Activated T-helper 1 cell treated with anti-CD3 and anti-CD28 coated beads, Interleukin-2, amount 50 U/mL, for 16 hours (primary cell): ENCODE results near the gene TMC6.
A peak's percentile ranks its signal among the peaks of the same experiment; 100 is the strongest.

ENCODE experiments used
- DNase-seq, 2 donors: peaks; one replicate each; pipeline ENCODE4 v3.0.0-alpha.2; 2020; ENCODE audit warnings: low read depth in 1 of 2, low spot score in 1 of 2

Gene TMC6

DNA sequence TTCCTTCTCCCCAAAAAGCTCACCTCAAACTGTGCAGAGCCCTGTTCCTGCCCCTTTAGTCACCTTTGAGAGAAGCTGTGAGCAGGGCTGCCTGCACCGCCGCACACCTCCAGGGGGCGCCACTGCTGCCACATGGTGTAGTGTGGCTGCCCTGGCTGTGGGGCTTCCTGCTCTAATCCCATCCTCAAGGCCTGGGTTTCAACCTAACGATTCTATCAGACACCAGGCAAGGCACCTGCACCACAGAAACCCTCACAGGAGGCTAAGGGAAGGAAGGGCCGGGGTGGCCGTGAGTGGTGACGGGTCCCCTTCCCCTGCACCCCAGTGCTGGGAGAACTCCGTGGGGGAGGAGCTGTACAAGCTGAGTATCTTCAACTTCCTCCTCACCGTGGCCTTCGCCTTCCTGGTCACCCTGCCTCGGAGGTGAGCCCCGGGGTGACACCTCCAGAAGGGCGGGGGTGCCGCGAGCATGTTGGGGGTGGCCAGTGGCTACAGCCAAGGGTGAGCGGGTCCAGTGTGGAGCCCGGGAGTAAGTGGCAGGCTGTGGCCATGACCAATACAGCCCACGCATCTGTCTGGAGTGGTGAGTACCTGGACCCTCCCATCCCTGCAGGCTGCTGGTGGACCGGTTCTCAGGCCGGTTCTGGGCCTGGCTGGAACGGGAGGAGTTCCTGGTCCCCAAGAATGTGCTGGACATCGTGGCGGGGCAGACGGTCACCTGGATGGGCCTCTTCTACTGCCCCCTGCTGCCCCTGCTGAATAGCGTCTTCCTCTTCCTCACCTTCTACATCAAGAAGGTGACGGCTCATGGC lies 9.0 kb upstream of the TMC6 start:
- no peak for DNase-seq

DNA sequence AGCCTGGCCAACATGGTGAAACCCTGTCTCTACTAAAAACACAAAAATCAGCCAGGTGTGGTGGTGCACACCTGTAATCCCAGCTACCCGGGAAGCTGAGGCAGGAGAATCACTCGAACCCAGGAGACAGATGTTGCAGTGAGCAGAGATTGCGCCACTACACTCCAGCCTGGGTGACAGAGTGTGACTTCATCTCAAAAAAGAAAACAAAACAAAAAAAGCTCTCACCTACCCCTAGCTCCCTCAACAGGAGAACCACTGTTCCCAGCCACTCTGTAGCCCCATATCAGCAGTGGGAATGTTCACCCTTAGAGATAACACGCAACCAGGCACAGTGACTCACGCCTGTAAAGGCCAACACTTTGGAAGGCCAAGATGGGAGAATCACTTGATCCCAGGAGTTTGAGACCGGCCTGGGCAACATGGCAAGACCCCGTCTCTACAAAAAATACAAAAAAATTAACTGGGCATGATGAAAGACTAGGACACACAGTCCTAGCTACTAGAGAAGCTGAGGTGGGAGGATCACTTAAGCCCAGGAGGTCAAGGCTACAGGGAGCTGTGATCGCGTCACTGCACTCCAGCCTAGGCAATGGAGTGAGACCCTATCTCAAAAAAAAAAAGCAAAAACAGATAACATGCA lies 7.4 kb upstream of the TMC6 start:
- DNase-seq, result no peak

DNA sequence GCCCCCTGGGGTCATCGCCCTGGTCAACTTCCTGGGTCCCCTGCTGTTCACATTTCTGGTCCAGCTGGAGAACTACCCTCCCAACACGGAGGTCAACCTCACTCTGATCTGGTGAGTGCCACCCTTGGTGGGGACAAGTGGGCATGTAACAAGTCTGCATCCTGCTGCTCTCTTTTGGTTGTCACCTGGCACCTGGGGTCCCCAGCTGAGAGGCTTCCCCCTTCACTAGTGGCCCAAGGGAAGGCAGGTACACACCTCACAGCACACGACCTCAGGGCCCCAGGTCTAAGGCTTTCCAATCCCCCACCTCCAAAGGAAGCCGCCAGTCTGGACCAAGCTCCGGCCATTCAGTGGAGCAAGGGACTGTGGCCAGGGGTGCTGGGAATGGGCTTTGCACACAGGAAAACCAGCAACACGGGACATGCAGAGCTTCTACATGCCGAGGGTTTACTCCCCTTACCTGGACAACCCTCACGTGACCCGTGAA lies 6.4 kb upstream of the TMC6 start:
- DNase-seq, result no peak

DNA sequence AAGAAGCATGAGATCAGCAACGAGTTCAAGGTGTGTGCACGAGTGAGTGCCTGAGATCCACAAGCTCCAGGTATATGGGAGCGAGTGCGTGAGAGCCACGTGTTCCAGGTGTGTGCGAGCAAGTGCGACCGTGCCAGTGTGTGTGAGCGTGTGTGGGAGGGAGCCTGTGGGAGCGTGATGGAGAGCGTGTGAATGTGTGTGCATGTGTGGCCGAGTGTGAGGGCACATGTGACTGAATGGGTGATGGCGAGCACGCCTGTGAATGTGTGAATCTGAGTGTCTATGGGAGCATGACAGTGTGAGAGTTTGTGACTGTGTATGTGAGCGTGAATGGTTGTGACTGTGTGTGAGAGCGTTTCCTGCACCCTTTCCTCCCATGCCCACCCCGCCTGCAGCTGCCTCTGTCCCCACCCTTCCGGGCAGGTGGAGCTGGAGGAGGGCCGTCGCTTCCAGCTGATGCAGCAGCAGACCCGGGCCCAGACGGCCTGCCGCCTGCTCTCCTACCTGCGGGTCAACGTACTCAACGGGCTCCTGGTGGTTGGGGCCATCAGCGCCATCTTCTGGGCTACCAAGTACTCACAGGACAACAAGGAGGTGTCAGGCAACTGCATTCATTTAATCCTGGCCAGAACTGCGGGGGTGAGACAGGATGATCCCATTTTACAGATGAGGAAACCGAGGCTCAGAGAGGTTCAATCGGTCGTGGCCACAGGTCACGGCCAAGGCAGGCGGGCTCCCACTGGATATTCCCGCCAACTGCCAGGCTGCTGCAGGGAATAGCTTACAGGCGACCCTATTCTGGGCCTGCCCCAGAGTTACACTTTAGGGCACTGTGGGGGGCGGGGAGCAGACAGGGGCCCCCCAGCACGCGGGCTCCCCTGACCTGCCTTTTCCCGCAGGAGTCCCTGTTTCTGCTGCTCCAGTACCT lies 5.7 kb upstream of the TMC6 start:
- DNase-seq, result peak; percentile 54 to 58

DNA sequence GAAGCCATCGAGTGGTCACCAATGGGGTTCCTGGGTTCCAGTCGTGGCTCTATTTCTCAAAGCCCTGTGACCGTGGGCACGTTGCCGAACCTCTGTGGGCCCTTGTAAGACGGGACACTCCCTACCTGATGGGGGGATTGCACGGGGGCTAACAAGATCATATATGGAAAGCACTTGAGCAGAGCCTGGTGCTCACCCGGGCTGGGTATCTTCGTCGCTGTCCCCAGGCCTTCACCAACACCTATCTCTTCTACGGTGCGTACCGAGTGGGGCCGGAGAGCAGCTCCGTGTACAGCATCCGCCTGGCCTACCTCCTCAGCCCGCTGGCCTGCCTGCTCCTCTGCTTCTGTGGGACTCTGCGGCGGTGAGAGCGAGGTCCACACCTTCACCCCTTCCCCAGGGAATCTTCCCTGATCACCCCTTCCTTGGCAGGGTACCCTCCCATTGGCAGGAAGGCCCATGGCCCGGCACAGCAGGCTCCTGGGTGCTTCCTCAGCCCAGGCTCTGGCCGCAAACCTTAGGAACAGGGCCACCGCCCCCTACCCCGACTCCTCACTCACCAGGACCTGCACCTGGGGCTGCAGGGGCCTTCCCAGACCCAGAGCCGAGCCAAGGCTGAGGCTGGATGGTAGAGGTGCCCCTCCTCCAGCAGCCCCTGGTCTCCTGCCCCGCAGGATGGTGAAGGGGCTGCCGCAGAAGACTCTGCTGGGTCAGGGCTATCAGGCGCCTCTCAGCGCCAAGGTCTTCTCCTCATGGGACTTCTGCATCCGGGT lies 4.8 kb upstream of the TMC6 start:
- no peak for DNase-seq

DNA sequence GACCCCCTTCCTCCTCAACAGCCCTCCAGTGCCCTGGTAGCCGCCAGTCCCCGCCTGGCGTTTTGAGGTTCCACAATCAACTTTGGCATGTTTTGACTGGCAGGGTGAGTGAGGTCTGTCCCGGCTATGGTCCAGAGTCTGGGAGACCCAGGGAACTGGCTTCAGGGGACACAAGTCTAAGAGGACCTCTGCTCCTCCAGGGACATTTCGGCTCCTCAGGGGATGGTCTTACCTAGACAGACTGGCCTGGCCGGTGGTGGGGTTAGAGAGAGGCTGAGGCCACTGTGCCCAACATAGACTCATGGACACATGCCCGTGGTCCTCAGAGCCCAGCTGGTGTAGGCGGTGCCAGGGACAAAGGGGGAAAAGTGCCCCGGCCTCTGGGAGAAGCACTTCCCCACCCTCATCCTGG lies 4.2 kb upstream of the TMC6 start:
- DNase-seq, result no peak

DNA sequence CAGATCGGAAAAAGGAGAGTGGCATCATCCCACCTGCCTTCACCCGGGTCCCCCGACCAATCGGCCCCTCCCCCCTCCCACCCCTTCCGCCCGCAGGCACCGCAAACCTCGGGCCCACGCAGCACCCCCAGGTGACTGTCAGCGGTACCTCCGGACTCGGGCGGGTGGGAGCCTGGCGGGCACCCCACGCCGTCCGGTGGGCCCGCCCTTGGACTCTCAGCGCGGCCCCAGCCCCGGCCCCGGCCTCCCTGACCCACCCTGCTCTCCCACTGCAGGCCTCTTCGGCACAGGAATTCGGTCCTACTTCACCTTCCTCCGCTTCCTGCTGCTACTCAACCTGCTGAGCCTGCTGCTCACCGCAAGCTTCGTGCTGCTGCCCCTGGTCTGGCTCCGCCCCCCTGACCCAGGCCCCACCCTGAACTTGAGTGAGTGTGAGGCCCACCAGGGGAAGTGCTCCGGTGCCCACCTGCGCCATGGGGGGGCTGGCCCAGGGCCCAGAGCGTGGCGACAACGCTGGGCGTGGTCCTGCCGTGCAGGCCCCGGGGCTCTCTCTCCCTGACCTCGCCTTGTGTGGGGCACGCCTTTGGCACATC lies 3.6 kb upstream of the TMC6 start:
- DNase-seq, result no peak

DNA sequence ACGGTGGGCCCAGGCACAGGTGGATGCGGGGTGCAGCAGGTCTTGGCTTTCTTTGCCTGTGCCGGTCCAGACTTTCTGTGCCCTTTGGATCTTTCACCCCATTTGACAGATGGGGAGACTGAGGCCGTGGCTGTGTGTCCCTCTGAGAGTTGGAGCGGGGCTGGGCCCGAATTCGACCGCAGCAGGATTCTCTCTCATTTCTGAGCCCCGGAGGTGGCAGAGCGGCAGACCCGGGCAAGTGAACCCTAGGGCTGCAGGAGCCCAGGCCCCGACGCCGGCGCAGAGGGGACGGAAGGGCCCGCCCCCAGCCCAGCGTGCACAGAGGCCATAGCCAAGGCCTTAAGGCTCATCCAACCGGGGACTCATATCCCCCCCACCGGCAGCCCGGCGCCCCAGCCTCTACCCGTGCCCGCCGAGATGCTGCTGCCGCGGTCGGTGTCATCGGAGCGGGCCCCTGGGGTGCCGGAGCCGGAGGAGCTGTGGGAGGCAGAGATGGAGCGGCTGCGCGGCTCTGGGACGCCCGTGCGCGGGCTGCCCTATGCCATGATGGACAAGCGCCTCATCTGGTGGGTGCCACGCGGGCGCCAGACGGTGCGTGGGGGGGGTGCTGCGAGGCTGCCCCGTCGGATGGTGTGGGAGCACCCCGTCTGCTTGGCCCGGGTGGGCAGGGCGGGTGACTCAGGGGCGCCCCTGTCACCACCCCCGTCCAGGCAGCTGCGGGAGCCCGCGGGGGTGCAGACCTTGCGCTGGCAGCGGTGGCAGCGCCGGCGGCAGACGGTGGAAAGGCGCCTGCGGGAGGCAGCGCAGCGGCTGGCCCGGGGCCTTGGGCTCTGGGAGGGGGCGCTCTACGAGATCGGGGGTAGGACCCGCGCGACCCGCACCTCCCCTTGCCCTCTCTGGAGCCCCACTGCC lies 2.9 kb upstream of the TMC6 start:
- no peak for DNase-seq

DNA sequence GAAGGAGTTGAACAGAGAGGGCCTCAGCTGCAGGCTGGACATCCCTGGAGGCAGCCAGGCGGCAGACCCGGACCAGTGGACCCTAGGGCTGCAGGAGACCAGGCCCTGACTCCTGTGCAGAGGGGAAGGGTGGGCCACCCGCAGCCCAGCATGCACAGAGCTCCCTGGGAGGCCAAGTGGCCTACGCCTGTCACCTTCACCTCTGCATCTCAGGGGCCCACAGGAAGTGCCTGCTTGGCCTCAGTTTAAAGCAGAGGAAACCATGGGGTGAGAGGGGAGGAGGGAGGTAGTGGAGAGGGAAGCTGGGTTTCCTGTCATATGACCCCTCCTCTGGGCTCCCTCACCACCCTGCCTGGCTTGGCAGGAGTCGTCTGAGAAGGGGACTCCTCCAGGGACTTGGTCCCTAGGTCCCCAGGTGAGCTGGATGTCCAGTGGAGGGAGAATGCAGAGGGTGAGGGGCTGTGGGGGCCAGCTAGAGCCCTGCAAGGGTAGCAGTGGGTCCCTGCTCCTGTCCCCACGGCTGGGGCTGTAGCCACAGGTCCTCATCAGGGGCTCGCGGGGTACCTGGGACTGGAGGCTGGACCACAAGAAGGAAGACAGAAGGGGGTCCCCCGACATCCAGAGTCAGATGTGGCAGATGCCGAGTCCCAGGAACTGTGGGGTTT lies 2.0 kb upstream of the TMC6 start, which contains the start of gene TMC8:
TSS of gene TMC8 (plus strand) at position 335 of the 665 bp plus-strand sequence. CDS start 818 bp downstream, outside the sequence.
- DNase-seq, result peak; percentile 55 to 67

DNA sequence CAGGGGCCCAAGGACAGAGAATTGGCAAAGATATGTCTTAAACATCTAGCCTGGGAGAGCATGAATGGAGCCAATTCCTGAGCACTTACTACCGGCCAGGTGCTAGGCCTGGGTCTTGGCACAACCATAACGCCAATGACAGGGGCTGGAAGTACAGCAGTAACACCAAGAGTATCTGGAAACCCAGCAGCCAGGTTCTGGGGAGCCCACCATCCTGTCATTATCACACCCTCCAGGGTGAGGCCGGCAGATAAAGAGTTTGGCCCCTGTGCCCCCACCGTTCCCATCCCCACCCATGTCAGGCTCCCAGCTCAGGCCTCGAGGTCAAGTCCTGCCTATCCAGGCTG lies 1.5 kb upstream of the TMC6 start:
- DNase-seq, result no peak

DNA sequence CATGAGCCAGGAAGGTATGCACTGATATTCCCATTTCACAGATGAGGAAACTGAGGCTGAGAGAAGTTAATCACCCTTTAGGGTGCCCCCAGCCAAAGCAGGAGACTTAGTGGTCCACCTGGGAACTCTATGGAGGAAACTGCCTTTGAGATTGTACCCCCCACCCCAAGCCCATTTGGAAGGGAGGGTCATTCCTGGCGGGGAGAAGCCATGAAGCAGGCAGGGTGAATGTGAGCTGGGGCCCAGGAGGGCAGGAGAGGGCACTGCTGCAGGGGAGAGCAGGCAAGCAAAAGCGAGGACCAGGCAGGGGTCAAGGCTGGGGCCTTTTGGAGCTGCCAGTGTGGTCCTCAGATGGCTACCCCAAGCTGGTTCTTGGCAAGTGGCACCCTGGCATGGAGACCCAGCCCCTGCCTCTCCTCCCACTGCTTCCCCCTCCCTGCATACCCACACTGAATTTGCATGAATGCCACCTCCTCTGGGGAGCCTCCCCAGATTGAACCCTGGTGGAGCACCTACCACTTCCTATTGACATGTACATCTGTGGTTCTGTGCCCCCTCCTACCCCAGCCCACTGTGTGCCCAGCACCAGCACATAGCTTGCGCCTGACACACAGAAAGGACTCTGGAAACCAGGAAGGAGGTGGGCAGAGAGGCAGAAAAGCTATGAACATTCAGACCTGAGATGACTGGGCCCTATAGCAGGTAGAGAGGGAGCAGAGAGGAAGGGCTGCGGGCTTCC lies 965 bp upstream of the TMC6 start:
- DNase-seq, result no peak

DNA sequence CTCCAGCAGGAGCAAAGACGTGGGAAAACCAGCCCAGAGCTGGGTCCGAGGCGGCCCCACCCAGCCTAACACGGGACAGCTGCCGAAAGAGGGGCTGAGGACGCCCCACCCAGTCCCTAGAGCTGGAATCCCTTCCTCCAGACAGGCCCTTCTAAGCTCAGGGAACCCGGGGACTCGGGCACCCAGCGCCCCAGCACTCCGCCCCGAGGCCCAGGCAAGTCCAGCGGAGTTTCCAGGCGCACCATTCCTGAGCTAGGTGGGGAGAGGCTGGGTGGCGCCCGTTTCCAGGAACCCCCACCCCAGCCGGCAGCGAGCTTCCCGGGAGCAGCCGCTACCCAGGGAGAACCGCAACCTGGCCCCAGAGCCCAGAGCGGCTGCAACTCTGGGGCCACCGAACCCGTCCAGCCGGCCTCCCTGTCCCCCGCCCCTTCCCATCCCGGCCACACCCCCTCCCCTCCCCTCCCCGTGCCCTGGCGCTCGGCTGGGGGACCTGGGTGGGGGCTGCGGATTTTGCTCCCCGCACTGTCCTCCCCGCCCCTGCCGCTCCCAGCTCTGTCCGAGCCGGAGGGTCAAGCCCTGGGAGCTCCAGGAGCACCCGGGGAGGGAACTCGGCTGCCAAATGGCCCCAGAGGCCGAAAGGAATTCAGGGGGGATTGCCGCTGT lies 536 bp downstream of the TMC6 start:
- no peak for DNase-seq

DNA sequence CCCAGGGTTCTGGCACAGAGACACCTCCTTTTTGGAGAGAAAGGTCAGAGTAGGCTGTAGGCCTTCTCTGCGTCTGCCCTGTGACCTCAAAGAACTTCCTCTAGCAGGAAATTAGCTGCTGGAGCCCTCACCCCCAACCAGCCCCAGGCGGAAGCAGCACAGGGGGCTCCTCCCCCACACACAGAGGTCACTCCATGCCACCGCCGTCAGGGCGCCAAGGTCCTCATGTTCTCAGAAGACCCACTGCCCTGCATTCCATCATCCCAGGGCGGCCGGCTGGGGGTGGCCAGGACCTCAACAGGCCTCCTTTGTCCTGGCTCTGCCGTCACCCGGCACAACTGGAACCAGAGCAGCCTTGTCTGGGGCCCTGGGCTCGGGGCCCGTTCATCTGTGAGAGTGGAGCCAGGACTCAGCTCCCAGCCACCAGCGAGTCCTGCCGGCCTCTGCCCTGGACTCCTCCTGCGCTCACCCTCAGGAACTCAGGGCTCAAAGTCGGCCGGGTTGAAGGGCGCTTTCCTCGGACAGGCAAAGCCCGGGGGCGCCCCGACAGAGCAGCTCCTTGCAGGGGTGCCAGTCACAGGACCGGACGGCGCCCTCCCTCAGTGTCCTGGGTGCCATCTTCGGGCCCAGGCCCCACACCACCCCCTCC lies 1.2 kb downstream of the TMC6 start:
- peak; percentile 53 to 56 for DNase-seq

DNA sequence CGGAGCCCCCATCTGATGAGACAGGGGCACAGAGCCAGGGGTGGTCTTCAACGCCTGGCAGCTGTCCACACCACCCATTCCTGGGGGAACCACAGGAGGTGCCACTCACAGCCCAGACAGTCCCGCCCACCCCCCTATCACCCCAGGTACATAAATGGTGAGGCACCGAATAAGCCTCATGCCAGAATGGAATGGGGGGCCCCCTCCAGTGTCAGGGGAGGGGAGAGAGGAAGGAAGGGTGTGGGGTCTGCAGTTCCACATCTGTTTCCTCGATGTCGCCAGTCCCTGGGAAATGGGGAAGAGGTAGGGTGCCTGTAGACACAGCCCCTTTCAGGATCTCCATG lies 1.7 kb downstream of the TMC6 start:
- DNase-seq, result no peak

DNA sequence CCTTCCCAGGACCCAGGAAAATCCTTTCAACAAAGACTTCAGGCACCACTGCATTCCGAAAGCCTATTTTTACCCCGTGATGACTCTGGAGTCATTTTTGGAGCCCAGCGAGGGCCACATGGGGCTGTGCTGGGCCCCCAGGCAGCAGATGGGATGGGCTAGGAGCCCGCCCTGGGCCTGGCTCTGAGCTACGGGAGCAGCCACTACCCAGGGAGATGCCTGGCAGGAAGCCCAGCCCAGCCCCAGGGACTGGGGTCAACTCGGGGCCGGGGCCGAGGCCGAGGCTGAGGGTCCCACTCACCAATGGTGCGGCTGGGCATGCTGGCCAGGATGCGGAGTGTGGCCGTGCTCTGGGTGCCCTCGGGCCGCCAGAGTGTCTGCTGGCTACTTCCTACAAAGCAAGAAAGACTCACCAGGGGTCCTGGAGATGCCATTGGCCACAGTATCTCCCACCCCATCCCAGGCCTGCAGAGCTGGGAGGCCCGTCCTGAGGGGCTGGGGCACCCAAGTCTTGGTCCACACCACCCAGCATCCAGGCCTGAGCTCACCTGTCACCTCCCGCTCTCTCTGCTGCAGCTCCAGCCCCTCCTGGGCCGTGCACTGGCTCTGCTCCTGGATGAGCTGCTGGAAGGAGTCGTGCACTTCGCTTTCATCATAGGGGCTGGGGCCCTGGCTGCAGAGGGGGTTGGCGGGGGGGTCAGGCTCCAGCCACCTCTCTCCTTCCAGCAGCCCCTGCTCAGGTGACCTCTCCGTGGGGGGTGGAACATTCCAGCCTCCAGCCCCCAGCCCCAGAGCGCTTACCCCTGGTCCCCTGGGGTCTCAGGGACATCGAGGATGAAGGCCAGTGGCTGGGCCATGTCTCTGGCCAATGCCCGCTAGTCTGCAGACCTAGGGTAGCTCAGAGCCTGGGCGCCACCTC lies 2.3 kb downstream of the TMC6 start:
- DNase-seq, result no peak
